ENCODE results near the gene ANKMY1. TPM values are rescaled to one million over a fixed set of nuclear protein-coding genes. Genes with fewer than 3 reads are reported as not detected.

Gene ANKMY1
- total and polyA plus RNA-seq, 2 of the 13 experiments (the other 11 are each of a cell fraction or from before 2014, with no cell fraction given): 11.7 to 18.8 TPM

GRCh38 chr2:240604291-240604938 lies 46.6 kb upstream of the ANKMY1 start (continued):
- TF ChIP-seq, protein P1, sequence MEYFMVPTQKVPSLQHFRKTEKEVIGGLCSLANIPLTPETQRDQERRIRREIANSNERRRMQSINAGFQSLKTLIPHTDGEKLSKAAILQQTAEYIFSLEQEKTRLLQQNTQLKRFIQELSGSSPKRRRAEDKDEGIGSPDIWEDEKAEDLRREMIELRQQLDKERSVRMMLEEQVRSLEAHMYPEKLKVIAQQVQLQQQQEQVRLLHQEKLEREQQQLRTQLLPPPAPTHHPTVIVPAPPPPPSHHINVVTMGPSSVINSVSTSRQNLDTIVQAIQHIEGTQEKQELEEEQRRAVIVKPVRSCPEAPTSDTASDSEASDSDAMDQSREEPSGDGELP (IDR thresholded peaks at IDR 0.05; ENCODE audit: borderline replicate concordance, low read depth): peak; percentile 65; the same call in 1 of the 2 replicates
- peak; percentile 61 for TF ChIP-seq UBTF (CRISPR knock-in tag; IDR thresholded peaks at IDR 0.05)
- TF ChIP-seq ARNT2 (CRISPR knock-in tag; IDR thresholded peaks at IDR 0.05; ENCODE audit: low read depth): 0 out of 2 replicates have a peak, but pooled peaks have one; percentile 75
- no peak for TF ChIP-seq SNRNP70 (IDR thresholded peaks at IDR 0.05; ENCODE audit: low read depth, low read length)
- no peak for TF ChIP-seq RBAK (CRISPR knock-in tag; IDR thresholded peaks at IDR 0.05)
- TF ChIP-seq MZF1 (CRISPR knock-in tag; IDR thresholded peaks at IDR 0.05; ENCODE audit: borderline replicate concordance): no peak
- TF ChIP-seq ZNF496 (CRISPR knock-in tag; IDR thresholded peaks at IDR 0.05; ENCODE audit: insufficient replicate concordance): no peak
- peak; percentile 45; the same call in 1 of the 2 replicates for TF ChIP-seq CREM (IDR thresholded peaks at IDR 0.05)
- TF ChIP-seq CREM (CRISPR knock-in tag; IDR thresholded peaks at IDR 0.05): no peak
- TF ChIP-seq MAZ (IDR thresholded peaks at IDR 0.05; ENCODE audit: borderline replicate concordance, low read depth, low read length): peak; percentile 58; the same call in 1 of the 2 replicates
- peak; percentile 11; the same call in 1 of the 2 replicates for TF ChIP-seq MAZ (CRISPR knock-in tag; IDR thresholded peaks at IDR 0.05; ENCODE audit: low read depth)
- TF ChIP-seq PCBP2 (optimal IDR thresholded peaks at IDR 0.05; ENCODE audit: low read depth, low read length, poor library complexity, severe bottlenecking): no peak
- TF ChIP-seq HIVEP1 (CRISPR knock-in tag; IDR thresholded peaks at IDR 0.05): peak; percentile 51
- no peak for TF ChIP-seq TRAFD1 (CRISPR knock-in tag; IDR thresholded peaks at IDR 0.05; ENCODE audit: borderline replicate concordance)
- 0 out of 2 replicates have a peak, but pooled peaks have one; percentile 44 for TF ChIP-seq RXRA (CRISPR knock-in tag; IDR thresholded peaks at IDR 0.05)
- no peak for TF ChIP-seq ZNF672 (CRISPR knock-in tag; IDR thresholded peaks at IDR 0.05)
- TF ChIP-seq ZNF761 (CRISPR knock-in tag; conservative IDR thresholded peaks at IDR 0.05): no peak; the same call in 1 of the 2 replicates
- TF ChIP-seq ZFP36 (IDR thresholded peaks at IDR 0.05; ENCODE audit: borderline replicate concordance, low read depth, low read length, partially characterized antibody): no peak
- TF ChIP-seq ZNF224 (CRISPR knock-in tag; IDR thresholded peaks at IDR 0.05): peak; percentile 46; the same call in 1 of the 2 replicates
- no peak; the same call in 1 of the 2 replicates for TF ChIP-seq ARHGAP35 (CRISPR knock-in tag; IDR thresholded peaks at IDR 0.05; ENCODE audit: borderline replicate concordance)
- TF ChIP-seq, protein P2, sequence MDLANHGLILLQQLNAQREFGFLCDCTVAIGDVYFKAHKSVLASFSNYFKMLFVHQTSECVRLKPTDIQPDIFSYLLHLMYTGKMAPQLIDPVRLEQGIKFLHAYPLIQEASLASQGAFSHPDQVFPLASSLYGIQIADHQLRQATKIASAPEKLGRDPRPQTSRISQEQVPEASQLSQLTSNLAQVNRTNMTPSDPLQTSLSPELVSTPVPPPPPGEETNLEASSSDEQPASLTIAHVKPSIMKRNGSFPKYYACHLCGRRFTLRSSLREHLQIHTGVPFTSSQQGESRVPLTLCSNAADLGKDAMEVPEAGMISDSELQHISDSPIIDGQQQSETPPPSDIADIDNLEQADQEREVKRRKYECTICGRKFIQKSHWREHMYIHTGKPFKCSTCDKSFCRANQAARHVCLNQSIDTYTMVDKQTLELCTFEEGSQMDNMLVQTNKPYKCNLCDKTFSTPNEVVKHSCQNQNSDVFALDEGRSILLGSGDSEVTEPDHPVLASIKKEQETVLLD (CRISPR knock-in tag; IDR thresholded peaks at IDR 0.05; ENCODE audit: low read depth): no peak
- peak; percentile 87 for TF ChIP-seq KAT8 (CRISPR knock-in tag; IDR thresholded peaks at IDR 0.05)
- no peak for TF ChIP-seq ARNT (IDR thresholded peaks at IDR 0.05)
- TF ChIP-seq GATA4 (IDR thresholded peaks at IDR 0.05; ENCODE audit: borderline replicate concordance, low read depth): peak; percentile 42; the same call in 1 of the 2 replicates

Data from HepG2 (cell line).